GM19463 (cell line): ENCODE data around the gene PARP1.

Experiments
- ATAC-seq: cut with Tn5 transposase; IDR thresholded peaks from one replicate; pipeline ENCODE4 v1.9.1; 2021; ENCODE audit warnings: mild to moderate bottlenecking, moderate library complexity; ENCODE audit not compliant: unreplicated experiment

Gene PARP1

GRCh38 chr1:226408285-226409184 is 642 bp upstream of the PARP1 start:
- no peak for ATAC-seq

- ATAC-seq, result no peak
Measured at GRCh38 chr1:226407199-226407496, 745 bp downstream of the PARP1 start.

GRCh38 chr1:226406401-226406881 is 1.5 kb downstream of the PARP1 start:
- ATAC-seq, result no peak

- ATAC-seq, result no peak
Measured at GRCh38 chr1:226405411-226405988, 2.4 kb downstream of the PARP1 start.

- ATAC-seq, result no peak
Measured at GRCh38 chr1:226404904-226405222, 3.0 kb downstream of the PARP1 start.

- no peak for ATAC-seq
Measured at GRCh38 chr1:226404063-226404903, 3.6 kb downstream of the PARP1 start.

GRCh38 chr1:226403201-226404034 is 4.5 kb downstream of the PARP1 start:
- no peak for ATAC-seq

GRCh38 chr1:226402739-226403165 is 5.1 kb downstream of the PARP1 start:
- no peak for ATAC-seq

- no peak for ATAC-seq
Measured at GRCh38 chr1:226401355-226402303, 6.3 kb downstream of the PARP1 start.

- no peak for ATAC-seq
Measured at GRCh38 chr1:226400519-226401354, 7.2 kb downstream of the PARP1 start.

GRCh38 chr1:226397955-226398636 is 9.8 kb downstream of the PARP1 start:
- ATAC-seq, result no peak

- no peak for ATAC-seq
Measured at GRCh38 chr1:226397011-226397926, 10.6 kb downstream of the PARP1 start.

GRCh38 chr1:226395753-226396152 is 12.1 kb downstream of the PARP1 start:
- ATAC-seq, result no peak

GRCh38 chr1:226394462-226394861 is 13.4 kb downstream of the PARP1 start:
- ATAC-seq, result no peak

GRCh38 chr1:226390681-226391080 is 17.2 kb downstream of the PARP1 start:
- no peak for ATAC-seq

GRCh38 chr1:226388131-226388530 is 19.8 kb downstream of the PARP1 start:
- ATAC-seq, result no peak

GRCh38 chr1:226384717-226385116 is 23.2 kb downstream of the PARP1 start:
- no peak for ATAC-seq
